ENCODE data around the gene ATP2B2.

ATP2B2 gene

DNA sequence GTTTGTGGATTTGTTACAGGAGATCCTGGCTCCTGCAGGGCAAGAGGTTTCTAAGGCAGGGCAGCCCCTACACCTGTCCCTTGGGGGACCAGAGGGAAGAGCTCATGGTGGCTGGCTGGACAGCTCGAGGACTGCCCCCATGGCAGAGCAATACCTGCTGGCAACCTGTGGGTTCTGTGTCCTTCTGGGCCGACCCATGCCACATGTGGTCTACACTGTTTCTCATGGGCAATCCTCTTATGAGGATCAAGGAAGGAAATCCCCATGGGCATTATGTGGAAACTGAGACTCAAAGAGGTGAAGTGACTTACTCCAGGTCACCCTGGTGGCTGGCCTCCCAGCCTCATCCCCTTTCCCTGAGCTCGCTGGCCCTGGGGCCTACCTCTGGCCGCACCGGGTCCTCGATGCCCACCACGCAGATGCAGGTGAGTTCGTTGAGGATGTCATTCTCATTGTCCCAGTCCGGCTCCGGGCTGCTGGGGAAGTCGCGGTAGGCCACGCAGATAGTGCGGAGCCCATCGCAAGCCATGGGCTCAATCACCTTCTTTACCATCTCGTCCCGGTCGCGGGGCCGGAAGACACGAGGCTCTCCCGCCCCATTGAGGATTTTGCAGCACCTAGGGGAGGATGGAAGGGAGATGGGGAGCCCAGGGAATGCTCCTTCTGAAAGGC, 146.9 kb downstream of the ATP2B2 start:
- peaks cover 0 to 4% of the 10 kb centered on the region in 2 donors for H3K4me1 ChIP-seq (ENCODE audit: control insufficient read depth in 1 of 2, insufficient read depth in 2 of 2, low read length in 2 of 2)
- H3K27ac ChIP-seq (ENCODE audit: low read length): no peak overlapping the region
- peaks cover 0 to 3% of the 10 kb centered on the region in 2 donors for H3K9me3 ChIP-seq (ENCODE audit: control insufficient read depth in 1 of 2, low read length in 2 of 2)
- H3K36me3 ChIP-seq (ENCODE audit: control insufficient read depth in 1 of 2, insufficient read depth in 2 of 2, low read length in 2 of 2): no peaks in the 10 kb centered on the region
- H3K4me3 ChIP-seq (ENCODE audit: low read depth in 1 of 2, low read length in 2 of 2): no peak overlapping the region
- no peaks in the 10 kb centered on the region for H3K27me3 ChIP-seq (ENCODE audit: low read depth, low read length)

DNA sequence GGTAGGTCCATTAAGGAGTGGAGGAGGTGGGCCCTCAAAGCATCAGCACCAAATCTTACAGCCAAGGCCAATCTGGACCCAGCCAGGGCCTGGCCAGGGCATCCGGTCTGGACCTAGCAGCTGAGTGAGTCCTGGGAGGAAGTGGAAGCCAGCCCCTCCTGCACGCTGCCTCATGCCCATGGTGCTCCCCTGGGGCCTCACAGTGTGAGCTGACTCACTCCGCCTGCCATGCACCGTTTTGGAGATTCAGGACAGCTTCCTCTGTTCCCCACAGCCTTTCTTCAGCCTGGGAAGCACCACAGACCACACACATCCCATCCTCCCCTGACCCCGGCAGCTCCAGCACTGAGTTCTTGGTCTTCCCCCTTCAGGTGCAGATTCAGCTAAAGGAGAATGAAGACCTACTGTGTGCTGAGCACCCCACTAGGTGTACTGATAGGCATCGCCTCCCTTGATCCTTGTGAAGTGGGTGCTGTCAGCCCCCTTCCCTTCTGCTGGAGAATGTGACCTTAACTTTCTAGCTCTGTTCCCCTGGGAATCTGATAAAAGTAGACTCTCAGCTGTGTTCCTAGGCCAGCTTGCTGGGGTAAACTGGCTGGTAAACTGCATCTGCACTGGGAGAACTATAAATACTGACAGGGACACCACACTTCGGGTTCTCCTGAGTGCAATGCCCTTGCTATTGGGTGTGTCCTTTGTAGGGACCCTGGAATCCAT, 147.6 kb downstream of the ATP2B2 start:
- Histone ChIP-seq H3K4me1 (ENCODE audit: control insufficient read depth in 1 of 2, insufficient read depth in 2 of 2, low read length in 2 of 2) (peaks cover 0 to 4% of the 10 kb centered on the region in 2 donors), H3K27me3 (ENCODE audit: low read depth, low read length) (no peaks in the 10 kb centered on the region), H3K27ac (ENCODE audit: low read length) (no peak overlapping the region), H3K9me3 (ENCODE audit: control insufficient read depth in 1 of 2, low read length in 2 of 2) (no peaks in the 10 kb centered on the region), H3K36me3 (ENCODE audit: control insufficient read depth in 1 of 2, insufficient read depth in 2 of 2, low read length in 2 of 2) (no peaks in the 10 kb centered on the region), H3K4me3 (ENCODE audit: low read depth in 1 of 2, low read length in 2 of 2) (no peak overlapping the region)

DNA sequence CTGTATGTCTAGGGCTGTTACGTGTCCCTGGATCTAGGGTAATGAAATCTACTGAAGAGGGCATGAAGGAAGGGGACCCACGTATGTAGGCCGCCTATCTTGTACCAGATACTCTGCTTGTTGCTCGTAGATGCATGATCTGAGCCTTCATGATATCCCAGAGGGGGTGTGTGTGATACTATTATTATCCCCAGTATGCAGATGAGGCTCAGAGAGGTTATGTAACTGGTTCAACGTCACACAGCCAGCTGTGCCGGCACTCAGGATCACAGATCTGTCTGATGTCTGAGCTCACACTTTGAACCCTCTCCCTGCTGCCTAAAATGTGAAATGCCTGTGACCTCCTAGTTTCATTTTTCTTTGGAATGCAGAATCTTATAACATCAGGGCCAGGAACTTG, 148.3 kb downstream of the ATP2B2 start:
- Histone ChIP-seq H3K4me3 (ENCODE audit: low read depth in 1 of 2, low read length in 2 of 2) (no peak overlapping the region), H3K4me1 (ENCODE audit: control insufficient read depth in 1 of 2, insufficient read depth in 2 of 2, low read length in 2 of 2) (peaks cover 0 to 8% of the 10 kb centered on the region in 2 donors), H3K36me3 (ENCODE audit: control insufficient read depth in 1 of 2, insufficient read depth in 2 of 2, low read length in 2 of 2) (no peaks in the 10 kb centered on the region), H3K27me3 (ENCODE audit: low read depth, low read length) (no peaks in the 10 kb centered on the region), H3K27ac (ENCODE audit: low read length) (no peak overlapping the region), H3K9me3 (ENCODE audit: control insufficient read depth in 1 of 2, low read length in 2 of 2) (no peaks in the 10 kb centered on the region)

DNA sequence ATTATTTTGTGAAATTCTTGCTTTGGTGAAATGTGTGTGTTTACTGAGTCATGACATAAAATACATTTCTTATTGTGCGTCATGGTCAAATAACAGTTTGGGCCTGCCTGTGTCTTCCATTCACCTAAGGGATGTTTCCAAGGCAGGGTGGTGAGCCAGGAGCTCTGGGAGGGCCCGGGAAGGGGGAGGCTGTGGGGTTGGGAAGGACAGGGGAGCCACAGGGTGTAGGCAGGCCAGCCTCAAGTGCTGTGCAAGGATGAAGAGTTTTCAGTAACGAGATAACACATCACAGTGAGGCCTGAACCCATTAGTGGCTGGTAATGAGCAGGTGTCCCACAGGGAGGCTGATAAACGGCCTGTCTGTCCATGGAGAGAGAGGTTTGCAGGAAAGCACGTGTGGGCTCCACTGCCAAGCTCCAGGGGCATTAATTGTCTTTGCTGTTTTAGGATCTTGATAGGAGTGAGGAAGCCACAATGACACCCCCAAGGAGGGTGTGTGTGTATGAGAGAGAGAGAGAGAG, 148.9 kb downstream of the ATP2B2 start:
- Histone ChIP-seq H3K9me3 (ENCODE audit: control insufficient read depth in 1 of 2, low read length in 2 of 2) (no peaks in the 10 kb centered on the region), H3K36me3 (ENCODE audit: control insufficient read depth in 1 of 2, insufficient read depth in 2 of 2, low read length in 2 of 2) (no peaks in the 10 kb centered on the region), H3K4me1 (ENCODE audit: control insufficient read depth in 1 of 2, insufficient read depth in 2 of 2, low read length in 2 of 2) (peaks cover 0 to 8% of the 10 kb centered on the region in 2 donors), H3K27ac (ENCODE audit: low read length) (no peak overlapping the region), H3K4me3 (ENCODE audit: low read depth in 1 of 2, low read length in 2 of 2) (no peak overlapping the region), H3K27me3 (ENCODE audit: low read depth, low read length) (no peaks in the 10 kb centered on the region)

DNA sequence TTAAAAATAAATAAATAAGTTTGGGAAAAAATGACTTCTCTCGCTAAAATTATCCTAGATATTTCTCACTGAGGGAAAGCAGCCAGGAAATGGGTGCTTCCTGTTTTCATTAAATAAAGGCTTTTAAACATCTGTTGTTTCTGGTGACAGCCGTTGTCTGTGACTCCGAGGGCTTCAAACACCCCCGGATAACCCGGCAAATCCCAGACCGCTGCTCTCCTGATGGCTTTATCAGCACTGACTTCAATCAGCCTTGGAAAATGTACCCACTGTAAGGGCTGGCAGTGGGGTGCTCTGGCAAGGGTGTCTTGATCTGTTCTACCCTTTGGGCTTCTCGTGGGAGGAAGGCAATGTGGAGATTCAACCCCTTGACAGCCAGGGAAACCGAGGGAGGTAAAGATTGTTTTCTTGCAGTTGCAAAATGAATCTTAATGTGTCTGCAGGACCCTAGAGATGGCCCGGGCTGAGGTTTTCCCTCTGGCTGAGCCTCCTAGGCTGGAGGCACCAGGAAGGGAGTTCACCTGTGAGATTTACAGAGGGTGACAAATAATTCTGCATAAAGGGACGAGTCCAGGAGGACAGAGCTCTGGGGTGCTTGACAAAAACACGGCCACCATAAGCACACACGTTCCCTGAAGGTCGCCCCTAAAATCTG, 150.9 kb downstream of the ATP2B2 start:
- Histone ChIP-seq H3K27me3 (ENCODE audit: low read depth, low read length) (no peaks in the 10 kb centered on the region), H3K4me1 (ENCODE audit: control insufficient read depth in 1 of 2, insufficient read depth in 2 of 2, low read length in 2 of 2) (peaks cover 0 to 8% of the 10 kb centered on the region in 2 donors), H3K27ac (ENCODE audit: low read length) (no peak overlapping the region), H3K36me3 (ENCODE audit: control insufficient read depth in 1 of 2, insufficient read depth in 2 of 2, low read length in 2 of 2) (no peaks in the 10 kb centered on the region), H3K9me3 (ENCODE audit: control insufficient read depth in 1 of 2, low read length in 2 of 2) (no peaks in the 10 kb centered on the region), H3K4me3 (ENCODE audit: low read depth in 1 of 2, low read length in 2 of 2) (no peak overlapping the region)

DNA sequence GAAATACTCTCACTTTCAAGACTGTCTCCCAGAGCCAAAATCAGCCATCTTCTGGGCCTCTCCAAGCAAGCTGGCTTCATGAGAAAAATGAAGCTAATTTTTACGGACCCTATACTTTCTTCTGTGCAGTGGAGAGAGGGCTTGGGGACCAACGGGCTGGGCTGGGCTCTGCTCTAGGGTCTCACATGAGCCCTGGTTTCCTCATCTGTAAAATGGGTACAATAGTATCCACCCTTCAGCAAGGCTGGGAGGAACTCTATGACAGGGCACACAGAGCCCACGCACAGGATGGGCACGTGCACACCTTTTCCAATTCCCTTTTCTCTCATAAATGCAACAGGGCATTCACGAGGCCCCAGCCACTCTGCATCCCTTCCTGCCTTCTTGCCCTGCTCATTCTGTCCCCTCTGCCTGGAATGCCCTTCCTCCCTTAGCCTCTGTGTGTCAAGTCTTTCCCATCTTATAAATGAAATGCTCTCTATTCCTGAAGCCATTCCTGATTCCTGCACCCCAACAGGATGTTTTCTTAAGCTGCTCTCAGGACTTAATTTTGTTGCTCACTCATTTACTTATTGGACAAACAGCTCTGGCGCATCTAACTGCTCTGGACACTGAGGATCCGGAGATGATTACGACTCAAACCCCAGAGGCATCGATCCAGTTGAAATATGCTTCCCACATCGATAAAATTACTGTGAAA, 151.6 kb downstream of the ATP2B2 start:
- H3K4me1 ChIP-seq (ENCODE audit: control insufficient read depth in 1 of 2, insufficient read depth in 2 of 2, low read length in 2 of 2): peaks cover 0 to 8% of the 10 kb centered on the region in 2 donors
- H3K27ac ChIP-seq (ENCODE audit: low read length): no peak overlapping the region
- no peaks in the 10 kb centered on the region for H3K9me3 ChIP-seq (ENCODE audit: control insufficient read depth in 1 of 2, low read length in 2 of 2)
- H3K4me3 ChIP-seq (ENCODE audit: low read depth in 1 of 2, low read length in 2 of 2): no peak overlapping the region
- H3K36me3 ChIP-seq (ENCODE audit: control insufficient read depth in 1 of 2, insufficient read depth in 2 of 2, low read length in 2 of 2): no peaks in the 10 kb centered on the region
- no peaks in the 10 kb centered on the region for H3K27me3 ChIP-seq (ENCODE audit: low read depth, low read length)

DNA sequence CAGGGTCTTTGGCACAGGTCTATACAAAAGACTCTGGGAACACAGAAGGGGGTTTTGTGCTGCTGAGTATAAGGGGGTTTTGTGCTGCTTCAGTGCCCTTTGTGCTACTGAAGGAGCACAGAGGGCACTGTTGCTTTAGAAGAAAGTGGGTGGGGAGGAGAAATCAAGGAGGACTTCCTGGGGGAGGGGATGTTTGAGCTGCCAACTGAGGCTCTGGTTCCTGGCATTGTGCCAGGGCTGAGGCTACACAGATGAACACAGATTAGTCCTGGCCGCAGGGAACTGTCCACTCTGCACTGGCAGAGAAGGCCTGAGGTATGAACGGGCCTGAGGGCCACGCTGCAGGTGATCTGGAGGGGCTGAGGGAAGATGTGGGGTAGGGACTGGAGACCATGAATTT, 152.2 kb downstream of the ATP2B2 start:
- Histone ChIP-seq H3K27ac (ENCODE audit: low read length) (no peak overlapping the region), H3K9me3 (ENCODE audit: control insufficient read depth in 1 of 2, low read length in 2 of 2) (no peaks in the 10 kb centered on the region), H3K4me1 (ENCODE audit: control insufficient read depth in 1 of 2, insufficient read depth in 2 of 2, low read length in 2 of 2) (peaks cover 0 to 8% of the 10 kb centered on the region in 2 donors), H3K27me3 (ENCODE audit: low read depth, low read length) (no peaks in the 10 kb centered on the region), H3K36me3 (ENCODE audit: control insufficient read depth in 1 of 2, insufficient read depth in 2 of 2, low read length in 2 of 2) (no peaks in the 10 kb centered on the region), H3K4me3 (ENCODE audit: low read depth in 1 of 2, low read length in 2 of 2) (no peak overlapping the region)

DNA sequence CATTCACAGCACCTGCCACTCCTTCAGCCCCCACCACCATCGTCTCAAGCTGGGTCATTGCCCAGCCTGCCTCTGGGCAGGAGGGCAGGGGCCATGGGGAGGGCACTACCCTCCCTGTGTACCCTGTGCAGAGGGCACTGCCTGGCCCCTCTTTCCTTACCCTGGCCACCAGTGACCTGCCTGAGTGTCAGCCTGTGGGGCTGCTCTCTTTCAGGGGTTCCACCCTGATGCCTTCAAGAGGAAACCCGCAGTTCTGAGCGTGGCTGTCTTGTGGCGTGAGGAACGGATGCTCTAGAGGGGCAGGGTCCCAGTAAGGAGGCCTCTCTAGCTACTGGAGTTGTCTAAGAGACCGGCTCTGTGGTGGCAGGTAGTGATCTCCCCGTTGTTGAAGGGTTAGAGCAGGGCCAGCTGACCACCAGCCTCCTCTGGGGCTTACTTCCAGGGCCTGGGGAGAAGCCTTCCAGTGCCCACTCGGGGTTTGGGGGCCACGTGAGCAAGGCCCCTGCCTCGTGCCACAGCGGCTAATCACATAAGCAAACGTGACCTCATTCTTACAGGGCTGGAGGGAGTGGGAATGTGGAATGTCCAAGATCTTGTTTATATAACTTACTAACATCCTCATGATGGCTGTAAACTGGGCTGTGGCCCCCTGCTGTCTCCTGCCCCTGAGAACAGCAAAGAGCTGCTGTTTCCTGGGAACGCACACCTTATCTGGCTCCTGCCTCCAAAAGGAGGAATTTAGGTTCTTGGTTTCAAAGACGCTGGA, 153.1 kb downstream of the ATP2B2 start:
- no peaks in the 10 kb centered on the region for H3K9me3 ChIP-seq (ENCODE audit: control insufficient read depth in 1 of 2, low read length in 2 of 2)
- no peaks in the 10 kb centered on the region for H3K36me3 ChIP-seq (ENCODE audit: control insufficient read depth in 1 of 2, insufficient read depth in 2 of 2, low read length in 2 of 2)
- H3K4me1 ChIP-seq (ENCODE audit: control insufficient read depth in 1 of 2, insufficient read depth in 2 of 2, low read length in 2 of 2): peaks cover 0 to 8% of the 10 kb centered on the region in 2 donors
- no peaks in the 10 kb centered on the region for H3K27me3 ChIP-seq (ENCODE audit: low read depth, low read length)
- H3K4me3 ChIP-seq (ENCODE audit: low read depth in 1 of 2, low read length in 2 of 2): no peak overlapping the region
- H3K27ac ChIP-seq (ENCODE audit: low read length): no peak overlapping the region

DNA sequence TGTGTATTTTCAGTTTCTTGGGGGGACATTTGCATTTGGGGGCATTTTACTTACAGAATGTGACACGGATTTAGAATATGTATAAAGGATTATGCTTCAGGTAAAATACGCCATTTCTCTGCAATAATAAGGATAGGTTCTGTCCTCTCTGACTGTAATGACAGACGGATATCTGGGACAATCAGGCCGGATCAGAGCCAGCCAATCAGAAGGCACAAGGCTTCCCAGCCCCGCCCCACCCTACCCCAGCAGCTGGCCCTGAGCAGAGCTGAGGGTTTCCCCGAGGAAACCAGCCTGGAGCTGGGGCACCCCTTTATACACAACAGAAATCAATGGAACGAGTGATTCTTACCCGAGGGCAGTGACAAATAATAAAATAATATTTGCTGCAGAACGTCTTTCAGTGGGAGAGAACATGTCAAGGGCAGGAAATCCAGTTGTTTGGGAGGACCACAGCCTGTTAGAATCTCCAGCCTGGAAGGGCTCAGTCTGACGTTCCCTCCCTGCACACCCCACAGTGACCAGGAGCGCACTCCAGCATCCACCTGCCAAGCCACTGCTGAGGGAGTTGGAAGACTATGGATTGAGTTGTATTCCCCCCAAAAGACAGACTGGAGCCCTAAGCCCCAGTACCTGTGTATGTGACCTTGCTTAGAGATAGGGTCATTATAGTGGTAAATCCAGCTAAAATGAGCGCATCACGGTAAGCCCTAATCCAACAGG, 154.2 kb downstream of the ATP2B2 start:
- H3K36me3 ChIP-seq (ENCODE audit: control insufficient read depth in 1 of 2, insufficient read depth in 2 of 2, low read length in 2 of 2): no peaks in the 10 kb centered on the region
- H3K9me3 ChIP-seq (ENCODE audit: control insufficient read depth in 1 of 2, low read length in 2 of 2): no peaks in the 10 kb centered on the region
- no peak overlapping the region for H3K27ac ChIP-seq (ENCODE audit: low read length)
- no peaks in the 10 kb centered on the region for H3K27me3 ChIP-seq (ENCODE audit: low read depth, low read length)
- H3K4me3 ChIP-seq (ENCODE audit: low read depth in 1 of 2, low read length in 2 of 2): no peak overlapping the region
- peaks cover 0 to 8% of the 10 kb centered on the region in 2 donors for H3K4me1 ChIP-seq (ENCODE audit: control insufficient read depth in 1 of 2, insufficient read depth in 2 of 2, low read length in 2 of 2)

DNA sequence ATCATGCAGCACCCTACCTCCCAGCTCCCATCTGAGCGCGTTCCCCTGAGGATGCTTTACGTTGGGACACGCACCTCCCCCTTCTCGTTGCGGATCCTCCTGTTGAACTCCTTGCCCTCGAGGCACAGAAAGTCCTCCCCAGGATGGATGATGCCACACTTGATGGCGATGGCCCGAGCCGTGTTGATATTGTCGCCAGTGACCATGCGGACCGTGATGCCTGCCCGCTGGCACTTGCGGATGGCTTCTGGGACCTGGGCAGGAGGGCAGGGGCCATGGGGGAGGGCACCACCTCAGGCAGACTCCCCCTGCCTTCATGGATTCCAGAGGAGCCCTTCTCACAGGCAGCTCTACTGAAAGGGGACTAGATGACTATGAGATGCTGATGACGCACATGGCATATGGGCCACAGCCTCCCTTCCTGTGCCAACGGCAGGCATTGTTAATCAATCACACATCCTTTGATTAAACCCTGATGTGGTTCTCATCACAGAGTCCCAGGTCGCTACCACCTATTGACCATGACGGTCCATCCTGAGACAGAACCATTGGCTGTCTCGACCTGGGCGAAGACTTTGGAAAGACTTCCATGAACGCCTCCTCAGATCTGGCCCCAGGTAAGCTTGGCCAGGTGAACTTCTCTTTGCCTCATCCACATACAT, 154.9 kb downstream of the ATP2B2 start:
- no peak overlapping the region for H3K4me3 ChIP-seq (ENCODE audit: low read depth in 1 of 2, low read length in 2 of 2)
- H3K27ac ChIP-seq (ENCODE audit: low read length): no peak overlapping the region
- H3K36me3 ChIP-seq (ENCODE audit: control insufficient read depth in 1 of 2, insufficient read depth in 2 of 2, low read length in 2 of 2): no peaks in the 10 kb centered on the region
- H3K4me1 ChIP-seq (ENCODE audit: control insufficient read depth in 1 of 2, insufficient read depth in 2 of 2, low read length in 2 of 2): peaks cover 0 to 8% of the 10 kb centered on the region in 2 donors
- H3K27me3 ChIP-seq (ENCODE audit: low read depth, low read length): no peaks in the 10 kb centered on the region
- H3K9me3 ChIP-seq (ENCODE audit: control insufficient read depth in 1 of 2, low read length in 2 of 2): no peaks in the 10 kb centered on the region
